Endometrial microvascular endothelial cells (primary cell): ENCODE results near the gene COX4I1. TPM values are rescaled to one million over a fixed set of nuclear protein-coding genes. Genes with fewer than 3 reads are reported as not detected.

Source experiments
- in situ Hi-C: cut with HindIII; loops from 2 replicates; pipeline ENCODE4 v1.10.0; 2017; ENCODE audit warnings: low sequenced_read_pairs, low pct_unique_long_range_greater_than_20kb; ENCODE audit errors: inconsistent ontology term
- total RNA-seq: library from RNA; depleted of rRNA; stranded (reverse); fragments of >200 nt; gene quantifications from one replicate; pipeline ENCODE4 v1.2.3, GENCODE V29; 2015; ENCODE audit errors: inconsistent ontology term

The COX4I1 gene
- total RNA-seq, 1 donor from 2014 or later = 503 TPM

GRCh38 chr16:85835227-85835751 lies 35.8 kb downstream of the COX4I1 start:
- in situ Hi-C loops = loop anchor here (10.0 kb wide), 1 partner anchor 160 kb away; no protein-coding TSS in a partner anchor

- in situ Hi-C loops = loop anchor here (10.0 kb wide), 1 partner anchor 159 kb away; no protein-coding TSS in a partner anchor
Measured at GRCh38 chr16:85835956-85836705, 36.6 kb downstream of the COX4I1 start.

DNA sequence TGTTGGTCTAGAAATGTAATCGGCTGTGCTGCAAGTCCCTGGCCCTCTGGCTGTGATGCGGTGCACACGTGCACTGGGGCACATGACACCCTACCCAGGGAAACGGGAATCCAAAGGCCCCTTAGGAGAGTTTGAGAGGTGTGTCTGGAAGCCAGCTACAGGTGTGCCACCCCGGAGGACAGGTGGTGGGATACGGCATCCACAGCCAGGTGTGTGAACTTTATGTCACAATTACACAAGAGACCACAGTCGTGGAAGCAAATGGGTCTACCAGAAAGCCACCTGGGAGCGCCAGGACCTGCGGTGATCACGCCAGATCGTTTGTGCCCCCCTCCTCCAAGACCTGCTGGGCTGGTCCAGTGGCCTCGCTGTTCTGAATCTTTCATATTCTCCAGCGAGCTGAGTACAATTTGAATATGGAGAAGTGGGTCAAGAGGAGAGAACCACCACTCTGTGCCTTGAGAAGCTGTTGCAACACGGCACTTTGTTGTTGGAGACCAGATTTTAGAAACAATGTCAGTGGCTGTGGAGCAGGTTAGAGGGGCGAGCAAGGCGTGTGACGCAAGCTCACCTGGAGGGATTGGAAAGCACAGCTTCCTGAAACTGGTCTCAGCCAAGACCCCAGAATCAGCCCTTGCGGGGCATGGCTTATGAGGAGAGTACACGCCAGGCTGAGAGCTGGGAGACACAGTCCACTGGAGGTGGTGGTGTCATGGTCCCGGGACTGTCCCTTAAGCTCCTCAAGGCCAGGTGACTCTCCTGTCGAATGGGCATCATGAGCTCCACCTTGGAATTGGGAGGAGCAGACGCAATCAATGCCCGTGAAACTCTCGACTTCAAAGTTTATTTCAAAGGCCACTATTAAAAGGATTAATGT lies 37.4 kb downstream of the COX4I1 start:
- in situ Hi-C loops = loop anchor here (10.0 kb wide), 1 partner anchor 158 kb away; no protein-coding TSS in a partner anchor

- in situ Hi-C loops = loop anchor here (10.0 kb wide), 1 partner anchor 157 kb away; no protein-coding TSS in a partner anchor
Measured at GRCh38 chr16:85837654-85838053, 38.2 kb downstream of the COX4I1 start.

DNA sequence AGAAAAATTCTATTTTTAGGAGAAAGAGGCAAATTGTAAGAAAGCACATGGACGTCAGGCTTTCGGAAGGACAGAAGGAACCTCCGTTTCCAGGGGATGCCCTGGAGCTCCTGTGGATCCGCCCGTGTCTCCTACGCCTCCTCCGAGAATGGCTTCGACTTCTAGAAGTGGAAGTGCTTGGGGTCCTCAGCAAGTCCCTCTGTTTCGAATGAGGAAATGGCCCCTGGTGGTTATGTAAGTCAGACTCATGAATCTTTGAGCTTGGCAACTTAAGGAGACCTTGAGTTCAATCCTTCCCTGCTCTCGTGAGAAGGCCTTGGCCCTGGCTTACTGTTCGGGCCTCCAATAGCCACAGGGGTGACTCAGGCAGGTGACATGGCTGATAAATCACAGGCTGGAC lies 38.9 kb downstream of the COX4I1 start:
- in situ Hi-C loops = loop anchor here (10.0 kb wide), 1 partner anchor 156 kb away; no protein-coding TSS in a partner anchor

GRCh38 chr16:85838876-85839585 lies 39.5 kb downstream of the COX4I1 start:
- in situ Hi-C loops = loop anchor here (10.0 kb wide), 1 partner anchor 156 kb away; no protein-coding TSS in a partner anchor

DNA sequence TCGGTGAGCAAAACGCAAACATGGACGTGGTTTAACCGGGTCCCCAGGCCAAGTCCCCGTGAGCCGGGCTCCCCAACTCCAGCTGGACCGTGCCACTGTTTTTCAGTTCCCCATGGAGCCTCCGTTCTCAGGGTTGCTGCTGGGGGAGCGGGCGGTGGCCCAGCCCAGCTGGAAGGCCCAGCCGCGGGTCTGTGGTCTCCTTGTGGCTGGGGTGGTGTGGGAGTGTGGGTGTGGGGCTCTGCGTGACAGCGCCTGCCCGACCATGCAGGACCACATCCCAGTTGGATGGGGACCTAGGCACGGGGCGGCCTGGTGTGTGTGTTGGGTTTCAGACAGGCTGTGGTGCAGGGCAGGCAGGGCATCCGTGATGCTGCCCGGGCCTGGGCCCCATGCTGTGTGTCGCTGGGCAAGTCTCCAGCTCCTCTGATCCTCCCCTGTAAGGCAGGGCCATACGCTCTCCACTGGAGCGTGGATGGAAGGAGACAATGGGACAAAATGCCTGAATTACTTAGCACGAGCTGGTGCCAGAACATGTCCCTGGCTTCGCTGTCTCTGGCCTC lies 40.3 kb downstream of the COX4I1 start:
- in situ Hi-C loops = loop anchor here (10.0 kb wide), 1 partner anchor 155 kb away; no protein-coding TSS in a partner anchor

GRCh38 chr16:85840395-85840794 lies 40.9 kb downstream of the COX4I1 start:
- in situ Hi-C loops = no loop called here

DNA sequence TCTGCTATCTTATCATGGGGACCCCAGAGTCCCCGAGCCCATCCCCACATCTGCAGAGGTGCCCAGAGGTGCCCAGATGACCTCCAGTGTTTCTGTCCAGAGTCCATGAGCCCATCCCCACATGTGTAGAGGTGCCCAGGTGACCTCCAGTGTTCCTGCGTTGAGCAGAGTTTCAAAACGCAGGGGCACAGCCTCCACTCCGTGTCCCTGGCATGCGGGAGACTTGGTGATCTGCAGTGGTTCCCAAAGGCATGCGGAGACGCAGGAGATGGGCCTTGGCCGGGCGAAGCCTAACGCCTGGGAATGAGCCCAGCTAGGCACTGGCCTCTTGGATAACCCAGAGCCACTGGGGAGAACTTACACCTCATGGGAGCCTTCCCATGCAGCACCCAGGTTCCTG lies 41.3 kb downstream of the COX4I1 start:
- in situ Hi-C loops = no loop called here

DNA sequence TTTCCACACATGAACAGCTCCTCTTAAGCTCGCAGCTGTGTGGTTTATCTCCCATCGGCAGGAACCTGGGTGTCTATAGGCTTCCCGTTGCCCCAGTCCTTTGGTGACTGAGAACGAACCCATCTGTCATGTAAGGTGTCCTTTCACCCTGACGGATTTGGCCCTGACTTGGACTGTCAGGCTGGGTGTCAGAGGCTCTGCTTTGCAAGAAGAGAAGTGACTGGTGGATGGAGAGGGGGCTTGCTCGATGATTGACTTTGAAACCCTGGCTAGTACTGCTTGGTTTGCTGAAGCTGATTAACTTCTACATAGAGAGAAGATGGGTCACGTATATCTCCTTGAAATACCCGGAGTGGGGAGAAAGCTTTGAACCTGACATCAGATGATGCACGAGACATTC lies 42.9 kb downstream of the COX4I1 start:
- in situ Hi-C loops = no loop called here

DNA sequence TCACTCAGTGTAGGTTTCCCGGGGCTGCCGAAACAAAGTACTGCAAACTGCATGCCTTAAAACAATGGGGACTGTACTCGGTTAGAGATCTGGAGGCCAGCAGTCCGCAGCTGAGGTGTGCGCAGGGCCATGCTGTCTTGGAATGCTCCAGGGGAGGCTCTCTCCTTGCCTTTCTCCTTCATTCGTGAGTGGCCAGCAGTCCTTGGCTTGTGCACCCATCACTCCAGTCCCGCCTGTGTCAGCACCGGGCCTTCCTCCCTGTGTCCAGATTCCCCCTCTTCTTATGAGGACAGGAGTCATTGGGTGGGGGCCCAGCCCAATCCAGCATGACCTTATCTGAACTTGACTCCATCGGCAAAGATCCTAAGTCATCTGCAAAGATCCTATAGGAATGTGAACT lies 43.4 kb downstream of the COX4I1 start:
- in situ Hi-C loops = no loop called here

GRCh38 chr16:85843471-85844168 lies 44.1 kb downstream of the COX4I1 start:
- in situ Hi-C loops = no loop called here

GRCh38 chr16:85844169-85844481 lies 44.6 kb downstream of the COX4I1 start:
- in situ Hi-C loops = no loop called here

- in situ Hi-C loops = no loop called here
Measured at GRCh38 chr16:85844786-85845185, 45.3 kb downstream of the COX4I1 start.

GRCh38 chr16:85845266-85845665 lies 45.8 kb downstream of the COX4I1 start:
- in situ Hi-C loops = no loop called here

DNA sequence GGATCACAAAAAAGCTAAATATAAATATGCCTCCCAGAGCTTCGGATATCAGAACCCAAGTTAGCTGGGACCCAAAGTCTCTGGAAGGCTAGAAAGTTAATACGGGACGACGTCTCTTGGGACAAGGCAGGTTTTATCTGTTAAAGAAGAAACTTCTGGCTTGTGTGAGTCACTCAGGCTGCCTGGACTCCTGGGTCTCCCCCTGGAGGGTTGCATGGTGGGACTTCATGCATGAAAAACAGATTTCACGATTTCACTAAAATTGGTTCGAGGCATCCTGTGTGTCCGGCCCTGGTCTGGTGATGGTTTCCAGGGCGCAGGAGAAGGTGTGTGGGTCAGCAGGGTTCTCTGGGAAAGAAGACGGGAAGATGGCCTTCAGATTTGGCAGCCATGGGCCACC lies 47.0 kb downstream of the COX4I1 start:
- in situ Hi-C loops = no loop called here

DNA sequence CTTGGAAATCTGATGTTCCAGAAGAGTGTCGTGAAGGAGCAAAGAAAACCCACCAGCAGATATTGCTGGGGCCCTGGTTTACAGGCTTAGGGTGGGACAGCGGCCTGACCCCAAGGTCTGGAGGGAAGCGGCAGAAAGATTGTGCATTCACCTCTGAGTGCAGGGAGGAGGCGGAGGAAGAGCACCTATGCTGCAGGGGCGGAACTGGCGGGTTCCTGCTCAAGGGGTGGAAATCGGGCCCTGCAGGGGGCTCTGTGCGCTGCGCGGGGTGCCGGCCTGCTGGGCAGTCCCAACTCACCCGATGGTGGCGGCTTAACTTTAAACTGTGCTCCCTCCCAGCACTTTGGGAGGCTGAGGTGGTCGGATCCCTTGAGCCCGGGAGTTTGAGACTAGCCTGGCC lies 47.5 kb downstream of the COX4I1 start:
- in situ Hi-C loops = no loop called here
